Hematopoietic multipotent progenitor cell treated with erythropoietin and hydrocortisone succinate and interleukin-3 and kit ligand, for 8 days (in vitro differentiated cells): ENCODE measurements around the gene UTP18.
"Not testable (repeated sequence)": the region's sequence is repeated elsewhere in the genome, so short reads cannot be mapped to it uniquely, and the experiment has no call there.

ENCODE experiments used
- DNase-seq: peaks from one replicate; pipeline ENCODE4 v3.0.0-alpha.2; 2015

The UTP18 gene

DNA sequence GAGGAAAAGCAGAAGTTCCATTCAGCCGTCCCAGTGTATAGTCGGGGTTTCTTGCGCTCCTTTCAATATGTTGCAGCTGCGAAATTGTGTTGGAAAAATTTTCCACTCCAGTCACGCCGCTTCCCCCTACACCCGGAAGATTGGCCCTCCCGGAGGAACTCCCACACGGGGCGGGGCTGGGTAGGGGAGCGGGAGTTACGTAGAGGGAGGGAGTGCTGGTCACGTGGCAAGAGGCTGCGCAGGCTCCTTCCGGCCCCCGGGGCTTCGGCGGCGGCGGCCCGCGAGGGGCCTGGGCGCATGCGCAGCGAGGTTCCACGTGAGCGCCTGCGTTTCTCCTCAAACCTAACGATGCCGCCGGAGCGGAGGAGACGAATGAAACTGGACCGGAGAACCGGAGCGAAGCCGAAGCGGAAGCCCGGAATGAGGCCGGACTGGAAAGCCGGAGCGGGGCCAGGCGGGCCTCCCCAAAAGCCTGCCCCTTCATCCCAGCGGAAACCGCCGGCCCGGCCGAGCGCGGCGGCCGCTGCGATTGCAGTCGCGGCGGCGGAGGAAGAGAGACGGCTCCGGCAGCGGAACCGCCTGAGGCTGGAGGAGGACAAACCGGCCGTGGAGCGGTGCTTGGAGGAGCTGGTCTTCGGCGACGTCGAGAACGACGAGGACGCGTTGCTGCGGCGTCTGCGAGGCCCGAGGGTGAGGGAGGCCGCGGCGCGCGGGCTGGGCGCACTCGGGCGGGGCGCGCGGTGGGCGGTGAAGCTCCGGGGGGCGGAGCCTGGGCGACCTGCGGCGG is at the start of gene UTP18:
UTP18 (plus strand) TSS at position 310 of the 787 bp plus-strand sequence; CDS start at position 349, 39 bp downstream.
- peak; percentile 96 for DNase-seq

DNA sequence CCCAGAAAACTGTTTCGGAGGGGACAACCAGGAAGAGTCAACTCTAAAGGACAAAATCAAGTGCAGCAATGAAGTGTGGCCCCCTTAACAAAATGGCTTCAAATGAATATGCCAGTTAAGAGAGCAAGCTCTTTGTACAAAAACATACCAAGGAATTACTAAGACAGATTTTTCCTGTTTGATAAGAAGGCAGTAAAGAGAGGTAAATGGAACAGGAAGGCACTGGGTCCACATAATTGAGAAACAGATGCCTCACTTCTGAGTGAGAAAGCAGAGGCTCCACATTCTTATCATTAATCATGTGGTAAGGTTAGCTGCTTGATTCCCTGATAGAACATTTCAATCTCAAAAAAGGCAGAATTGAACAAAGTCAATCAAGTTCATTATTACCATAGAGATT is 45.4 kb upstream of the UTP18 start:
- no peak for DNase-seq

GRCh38 chr17:51217946-51218345 is 42.4 kb upstream of the UTP18 start:
- no peak for DNase-seq

- no peak for DNase-seq
These were observed 39.0 kb upstream of the UTP18 start for GRCh38 chr17:51221322-51221721.

DNA sequence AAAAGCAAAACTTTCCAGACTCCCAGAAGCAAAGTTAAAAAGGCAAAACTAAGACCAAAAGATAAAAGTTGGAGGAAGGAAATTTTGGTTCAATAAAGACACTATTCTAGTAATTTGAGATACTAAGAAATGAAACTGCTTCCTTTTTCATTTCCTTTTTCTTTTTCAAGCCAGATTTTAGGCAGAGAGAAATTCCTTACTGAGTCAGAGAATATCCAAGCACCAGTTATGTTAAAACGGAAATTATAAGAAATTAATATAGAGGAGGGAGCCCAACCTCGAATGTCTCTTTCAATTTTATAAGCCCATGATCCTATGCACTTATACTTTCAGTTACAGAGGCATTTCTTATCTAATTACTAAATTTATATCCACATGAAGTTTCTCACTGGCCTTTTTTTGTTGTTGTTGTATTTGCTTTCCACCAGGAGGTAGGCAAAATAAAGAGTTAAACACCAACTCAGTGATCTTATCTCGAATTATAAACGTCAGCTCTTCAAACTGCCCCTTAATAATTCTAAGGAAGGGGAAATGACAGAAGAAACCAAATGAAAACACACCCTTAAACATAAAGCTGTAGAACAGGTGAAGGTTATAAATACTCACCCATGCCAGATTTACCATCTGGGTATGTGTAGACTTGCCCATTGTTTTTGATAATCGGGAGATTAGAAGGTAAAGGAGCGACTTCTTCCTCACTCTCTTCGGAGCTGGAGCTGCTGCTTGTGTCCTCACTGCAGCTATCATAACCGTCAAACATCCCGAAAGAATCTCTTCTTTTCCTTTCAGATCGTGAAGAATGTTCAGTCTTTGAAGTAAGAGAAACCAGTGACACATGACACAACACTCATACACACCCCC is 35.7 kb upstream of the UTP18 start:
- no peak for DNase-seq

DNA sequence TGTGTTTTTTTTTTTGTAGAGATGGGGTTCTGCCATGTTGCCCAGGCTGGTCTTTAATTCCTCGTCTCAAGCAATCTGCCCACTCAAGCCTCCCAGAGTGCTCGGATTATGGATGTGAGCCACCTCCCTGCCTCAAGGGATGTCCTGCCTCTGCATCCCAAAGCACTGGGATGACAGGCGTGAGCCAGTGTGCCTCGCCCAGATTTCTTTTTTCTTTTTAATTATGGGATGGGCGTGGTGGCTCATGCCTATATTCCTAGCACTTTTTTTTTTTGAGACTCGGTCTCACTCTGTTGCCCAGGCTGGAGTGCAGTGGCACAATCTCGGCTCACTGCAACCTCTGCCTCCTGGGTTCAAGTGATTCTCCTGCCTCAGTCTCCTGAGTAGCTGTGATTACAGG is 34.8 kb upstream of the UTP18 start:
- DNase-seq, result not testable (repeated sequence)

- no peak for DNase-seq
These were observed 32.2 kb upstream of the UTP18 start for GRCh38 chr17:51228161-51228560.

DNA sequence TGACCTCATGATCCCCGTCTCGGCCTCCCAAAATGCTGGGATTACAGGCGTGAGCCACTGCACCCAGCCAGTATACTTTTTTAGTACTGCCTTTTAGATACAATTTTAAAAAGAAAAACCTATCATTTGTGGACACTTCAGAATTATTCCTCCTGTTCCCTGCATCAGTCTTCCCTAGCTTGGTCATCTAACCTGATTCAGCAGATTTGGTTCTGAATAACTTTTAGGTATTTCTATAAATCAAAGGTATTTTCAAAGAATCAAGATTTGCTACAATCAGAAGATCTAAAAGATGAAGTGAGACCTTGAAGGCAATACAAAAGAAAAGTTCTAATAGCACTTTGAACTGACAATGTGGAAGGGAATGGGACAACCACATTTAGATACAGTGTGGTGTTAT is 30.5 kb upstream of the UTP18 start:
- DNase-seq, result no peak

DNA sequence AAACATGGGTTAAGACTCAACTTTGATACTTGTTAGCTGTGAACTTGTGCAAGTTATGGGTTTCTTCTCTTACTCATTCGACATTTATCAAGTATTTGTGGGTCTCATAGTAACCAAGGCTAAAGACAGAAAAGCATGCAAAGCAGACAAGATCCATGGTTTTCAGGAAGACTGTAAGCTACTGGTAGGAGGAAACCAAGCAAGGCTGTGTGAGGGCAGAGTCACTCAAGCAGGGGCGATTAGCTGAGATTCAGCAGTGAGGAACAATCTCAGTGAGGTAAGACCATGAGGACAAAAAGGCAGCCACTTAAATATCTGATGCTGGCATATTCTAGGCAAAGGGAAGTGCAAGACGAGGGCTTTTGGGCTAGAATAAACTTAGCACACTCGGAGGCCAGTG is 30.0 kb upstream of the UTP18 start:
- DNase-seq, result no peak

DNA sequence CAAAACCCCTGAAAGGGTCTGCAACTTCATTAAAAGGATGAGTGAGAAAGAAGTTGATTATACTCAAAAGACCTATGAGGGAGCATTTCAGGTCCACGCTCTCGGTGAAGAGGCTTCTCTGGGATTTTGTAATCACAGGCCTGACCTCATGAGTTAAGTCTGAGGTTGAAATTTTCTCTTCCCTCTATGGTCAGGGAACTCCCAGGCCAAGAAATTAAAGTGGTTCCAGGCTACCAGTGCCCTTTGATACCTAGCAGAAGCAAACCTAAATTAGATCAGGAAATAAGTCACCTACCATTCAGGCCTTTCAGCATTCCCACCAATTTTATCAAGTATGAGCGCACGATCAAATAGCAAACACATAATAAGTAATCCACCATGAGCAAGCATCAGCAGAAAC is 28.3 kb upstream of the UTP18 start:
- DNase-seq, result no peak

- DNase-seq, result no peak
These were observed 26.2 kb upstream of the UTP18 start for GRCh38 chr17:51234162-51234561.

DNA sequence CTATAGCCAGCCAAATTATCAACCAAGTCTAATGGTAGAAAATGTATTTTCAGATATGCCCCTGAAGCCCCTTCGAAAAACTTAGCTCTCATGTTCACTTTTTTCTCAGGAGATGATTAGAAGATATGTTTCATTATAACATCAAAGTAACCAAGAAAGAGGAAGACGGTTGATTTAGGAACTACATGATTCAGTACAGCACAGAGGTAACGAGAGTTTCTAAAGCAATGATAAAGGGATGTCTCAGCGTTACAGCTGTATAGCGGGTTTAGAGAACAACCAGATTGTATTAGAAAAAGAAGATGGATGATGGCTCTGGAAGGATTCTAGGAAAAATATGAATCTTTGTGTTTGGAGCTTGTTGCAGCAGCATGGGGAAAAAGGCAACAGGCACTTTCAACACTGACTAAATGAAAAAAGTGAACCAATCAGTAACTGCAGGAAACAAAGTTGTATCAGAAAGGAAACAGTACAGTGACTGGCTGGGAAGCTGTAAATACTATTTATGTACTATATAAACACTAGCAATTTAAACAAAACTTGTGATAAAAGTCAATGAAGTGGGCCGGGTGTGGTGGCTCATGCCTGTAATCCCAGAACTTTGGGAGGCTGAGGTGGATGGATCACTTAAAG is 22.0 kb upstream of the UTP18 start:
- no peak for DNase-seq

DNA sequence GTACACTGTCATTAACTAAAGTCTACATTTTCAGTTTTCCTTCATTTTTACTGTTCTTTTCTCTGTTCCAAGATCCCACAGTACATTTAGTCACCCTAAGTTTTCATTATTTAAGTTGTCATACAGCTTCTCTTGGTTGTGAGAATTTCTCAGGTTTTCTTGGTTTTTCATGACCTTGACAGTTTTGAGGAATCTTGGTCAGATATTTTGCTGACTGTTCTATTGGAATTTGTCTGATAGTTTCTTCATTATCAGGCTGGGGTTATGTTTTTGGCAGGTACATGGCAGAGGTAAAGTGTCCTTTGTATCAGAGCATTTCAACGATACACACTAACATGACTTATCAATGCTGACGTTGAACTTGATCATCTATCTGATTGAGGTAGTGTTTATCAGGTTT is 20.1 kb upstream of the UTP18 start:
- no peak for DNase-seq

GRCh38 chr17:51244041-51244440 is 16.3 kb upstream of the UTP18 start:
- no peak for DNase-seq

DNA sequence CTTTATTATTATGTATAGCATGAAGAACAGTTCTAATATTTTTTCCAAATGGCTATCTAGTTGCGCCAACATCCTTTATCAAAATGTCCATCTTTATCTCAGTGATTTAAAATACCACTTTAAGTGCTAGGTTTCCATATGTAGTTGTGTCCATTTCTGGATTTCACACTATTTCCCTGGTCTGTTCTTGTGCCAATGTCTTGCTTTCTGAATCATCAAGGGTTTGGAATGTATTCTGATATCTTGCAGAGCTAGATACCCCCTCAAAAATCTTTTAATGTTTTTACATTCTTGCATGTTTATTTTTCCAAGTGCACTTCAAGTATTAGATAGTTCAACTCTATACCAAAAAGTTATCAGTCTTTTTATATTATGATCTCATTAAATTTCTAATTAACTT is 14.8 kb upstream of the UTP18 start:
- no peak for DNase-seq

GRCh38 chr17:51250314-51250840 is 10.0 kb upstream of the UTP18 start:
- no peak for DNase-seq

- no peak for DNase-seq
These were observed 9.3 kb upstream of the UTP18 start for GRCh38 chr17:51251010-51251409.

GRCh38 chr17:51255673-51256072 is 4.7 kb upstream of the UTP18 start:
- DNase-seq, result no peak

- DNase-seq, result no peak
These were observed 4.2 kb upstream of the UTP18 start for GRCh38 chr17:51256101-51256500.

DNA sequence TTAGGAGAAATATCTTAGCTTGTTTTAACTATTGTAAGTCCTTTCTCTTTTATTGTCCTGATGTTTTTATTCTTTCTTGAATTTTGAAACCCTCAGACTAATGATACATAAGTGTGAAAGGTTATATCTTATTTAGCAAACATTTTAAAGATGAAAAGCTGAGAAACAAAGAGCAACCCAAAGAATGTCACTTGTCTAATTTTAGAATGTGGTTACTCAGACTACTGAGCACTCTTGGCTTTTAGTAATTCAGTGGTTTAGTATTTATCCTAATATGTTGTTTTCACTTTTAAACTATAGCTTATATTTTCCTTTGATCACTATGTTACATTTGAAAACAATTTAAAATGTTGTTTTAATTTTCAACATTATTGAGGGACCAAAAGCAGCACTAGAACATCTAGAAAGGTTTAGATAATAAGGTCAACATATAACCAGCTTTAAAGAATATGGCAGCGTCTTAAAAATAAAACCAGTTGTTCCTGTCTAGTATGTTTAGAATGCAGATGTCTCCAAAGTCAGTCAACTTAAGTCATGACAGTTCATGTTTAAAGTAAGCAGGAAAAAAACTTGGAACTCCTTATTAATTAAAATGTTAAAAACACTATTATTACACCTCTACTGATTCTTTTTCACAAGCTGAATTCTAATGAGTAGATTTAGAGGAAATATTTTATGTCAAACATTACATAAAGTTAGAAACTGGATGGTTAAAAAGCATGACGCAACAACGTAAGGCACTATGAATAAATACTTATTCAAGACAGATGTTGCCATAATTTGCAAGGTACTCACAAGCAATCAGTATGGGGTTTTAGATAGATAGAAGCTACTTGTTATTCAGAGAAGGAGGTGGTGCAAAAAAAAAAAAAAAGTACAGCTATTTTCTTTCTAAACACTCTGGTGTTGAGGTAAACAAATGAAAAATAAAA is 2.9 kb upstream of the UTP18 start:
- DNase-seq, result no peak

GRCh38 chr17:51258756-51259563 is 1.4 kb upstream of the UTP18 start:
- peak; percentile 37 for DNase-seq
